GM21576 (cell line): ENCODE measurements around the gene PNKD.

Experiments used
- ATAC-seq: cut with Tn5 transposase; IDR thresholded peaks from one replicate; pipeline ENCODE4 v1.9.1; 2021; ENCODE audit warnings: mild to moderate bottlenecking, moderate library complexity; ENCODE audit not compliant: unreplicated experiment

PNKD gene

GRCh38 chr2:218256612-218257350 lies 13.5 kb upstream of the PNKD start:
- no peak for ATAC-seq

- peak; percentile 65 for ATAC-seq
Observed at GRCh38 chr2:218257390-218257981, 12.8 kb upstream of the PNKD start.

GRCh38 chr2:218259099-218259961 lies 11.0 kb upstream of the PNKD start:
- no peak for ATAC-seq

- ATAC-seq = no peak
Observed at GRCh38 chr2:218260166-218260565, 10.2 kb upstream of the PNKD start.

GRCh38 chr2:218260742-218261422 lies 9.4 kb upstream of the PNKD start, which contains the start of gene GPBAR1:
TSS of gene GPBAR1 (plus strand) at chr2:218261015. CDS start at chr2:218262725, 1,710 bp downstream.
- ATAC-seq = no peak

- ATAC-seq = no peak
Observed at GRCh38 chr2:218261423-218262236, 8.7 kb upstream of the PNKD start.

- no peak for ATAC-seq
Observed at GRCh38 chr2:218262237-218262600, 8.1 kb upstream of the PNKD start.

- no peak for ATAC-seq
Observed at GRCh38 chr2:218262631-218263586, 7.4 kb upstream of the PNKD start.

GRCh38 chr2:218263817-218264641 lies 6.3 kb upstream of the PNKD start:
- ATAC-seq = no peak

GRCh38 chr2:218264773-218265561 lies 5.4 kb upstream of the PNKD start:
- no peak for ATAC-seq

- no peak for ATAC-seq
Observed at GRCh38 chr2:218265626-218266025, 4.7 kb upstream of the PNKD start.

GRCh38 chr2:218266316-218266979 lies 3.9 kb upstream of the PNKD start:
- no peak for ATAC-seq

- ATAC-seq = no peak
Observed at GRCh38 chr2:218267259-218267658, 3.1 kb upstream of the PNKD start.

GRCh38 chr2:218270721-218271486 lies 585 bp downstream of the PNKD start:
- no peak for ATAC-seq

GRCh38 chr2:218271487-218271797 lies 1.1 kb downstream of the PNKD start:
- ATAC-seq = no peak

GRCh38 chr2:218271865-218272530 lies 1.7 kb downstream of the PNKD start:
- no peak for ATAC-seq
